OCI-LY3 (cell line): ENCODE data around the gene SLC16A9.

Experiments
- CTCF ChIP-seq: fragments of 200-600, 300-600 bp; sonication (generic); IDR thresholded peaks from 2 replicates; pipeline ENCODE4 v1.5.1; 2014; ENCODE audit warnings: antibody characterized with exemption, low read length, low read depth
- EZH2phosphoT487 ChIP-seq: fragments of 200-600 bp; shearing (Covaris generic); IDR thresholded peaks from 2 replicates; pipeline ENCODE4 v1.6.1; 2018; ENCODE audit warnings: antibody characterized with exemption, mixed run types, low read depth

- TF ChIP-seq CTCF (no peak), EZH2phosphoT487 (no peak)
Observed at GRCh38 chr10:59644841-59645240, 64.8 kb downstream of the SLC16A9 start.
